OCI-LY1 (cell line): ENCODE measurements around the gene TBPL2.
"Not testable (repeated sequence)": the region's sequence is repeated elsewhere in the genome, so short reads cannot be mapped to it uniquely, and the experiment has no call there.

ENCODE experiments used
- H2AFZ ChIP-seq: fragments of 200-600 bp; sonication (generic), shearing (Covaris generic); 2 replicates; pipeline ENCODE4 v1.6.0; 2014; ENCODE audit warnings: antibody characterized with exemption, mild to moderate bottlenecking, low read length
- H3F3A ChIP-seq: fragments of 200-600 bp; sonication (generic), shearing (Covaris generic); 2 replicates; pipeline ENCODE4 v1.6.0; 2014; ENCODE audit warnings: mild to moderate bottlenecking, antibody characterized with exemption, low read length, moderate library complexity; ENCODE audit not compliant: insufficient read depth
- H3K27ac ChIP-seq: fragments of 200-600 bp; sonication (generic); 2 replicates; pipeline ENCODE4 v1.5.1; 2014; ENCODE audit warnings: low read length, mixed run types, mild to moderate bottlenecking, low read depth; ENCODE audit not compliant: poor library complexity, severe bottlenecking
- H3K27me3 ChIP-seq: fragments of 200-600 bp; sonication (generic); 2 replicates; pipeline ENCODE4 v1.6.0; 2014; ENCODE audit warnings: antibody characterized with exemption, mild to moderate bottlenecking, low read length, moderate library complexity; ENCODE audit not compliant: insufficient read depth
- H3K36me3 ChIP-seq: fragments of 200-600 bp; sonication (generic); 2 replicates; pipeline ENCODE4 v1.6.1; 2014; ENCODE audit warnings: mild to moderate bottlenecking, antibody characterized with exemption, low read length, moderate library complexity, mixed read lengths; ENCODE audit not compliant: insufficient read depth
- H3K4me1 ChIP-seq: fragments of 200-600 bp; sonication (generic); 2 replicates; pipeline ENCODE4 v1.5.1; 2014; ENCODE audit warnings: mild to moderate bottlenecking, low read length, moderate library complexity; ENCODE audit not compliant: insufficient read depth, severe bottlenecking
- H3K4me2 ChIP-seq: fragments of 200-600 bp; sonication (generic), shearing (Covaris generic); 2 replicates; pipeline ENCODE4 v1.6.1; 2014; ENCODE audit warnings: low read length
- H3K4me3 ChIP-seq: fragments of 200-600 bp; sonication (generic); 2 replicates; pipeline ENCODE4 v1.5.1; 2014; ENCODE audit warnings: low read length, low read depth, mild to moderate bottlenecking, mixed read lengths; ENCODE audit not compliant: poor library complexity, severe bottlenecking
- H3K79me2 ChIP-seq: fragments of 200-600 bp; shearing (Covaris generic); 2 replicates; pipeline ENCODE4 v1.6.1; 2016; ENCODE audit warnings: mixed run types, low read length, mixed read lengths; ENCODE audit not compliant: insufficient read depth
- H3K9ac ChIP-seq: fragments of 200-600 bp; sonication (generic), shearing (Covaris generic); 2 replicates; pipeline ENCODE4 v1.6.1; 2014; ENCODE audit warnings: mild to moderate bottlenecking, low read length, mixed read lengths
- H3K9me2 ChIP-seq: fragments of 200-600 bp; sonication (generic), shearing (Covaris generic); 2 replicates; pipeline ENCODE4 v1.6.1; 2014; ENCODE audit warnings: low read depth, mild to moderate bottlenecking, low read length, mixed read lengths
- H3K9me3 ChIP-seq: fragments of 200-600 bp; shearing (Covaris generic); 2 replicates; pipeline ENCODE4 v1.6.1; 2014; ENCODE audit warnings: low read length, mixed read lengths
- H4K20me1 ChIP-seq: fragments of 200-600 bp; sonication (generic), shearing (Covaris generic); 2 replicates; pipeline ENCODE4 v1.6.0; 2016; ENCODE audit warnings: mild to moderate bottlenecking, low read length; ENCODE audit not compliant: insufficient read depth
- EZH2 ChIP-seq: fragments of 200-600 bp; sonication (generic), shearing (Covaris generic); IDR thresholded peaks from 2 replicates; pipeline ENCODE4 v1.8.0; 2017; ENCODE audit warnings: borderline replicate concordance, mixed run types, mild to moderate bottlenecking, antibody characterized with exemption, low read length, moderate library complexity, mixed read lengths
- TF ChIP-seq, protein P1 (sequence below): fragments of 200-600 bp; sonication (generic), shearing (Covaris generic); IDR thresholded peaks from 2 replicates; pipeline ENCODE4 v1.5.1; 2017; ENCODE audit warnings: mild to moderate bottlenecking, antibody characterized with exemption, low read length, moderate library complexity, mixed read lengths

The TBPL2 gene

DNA sequence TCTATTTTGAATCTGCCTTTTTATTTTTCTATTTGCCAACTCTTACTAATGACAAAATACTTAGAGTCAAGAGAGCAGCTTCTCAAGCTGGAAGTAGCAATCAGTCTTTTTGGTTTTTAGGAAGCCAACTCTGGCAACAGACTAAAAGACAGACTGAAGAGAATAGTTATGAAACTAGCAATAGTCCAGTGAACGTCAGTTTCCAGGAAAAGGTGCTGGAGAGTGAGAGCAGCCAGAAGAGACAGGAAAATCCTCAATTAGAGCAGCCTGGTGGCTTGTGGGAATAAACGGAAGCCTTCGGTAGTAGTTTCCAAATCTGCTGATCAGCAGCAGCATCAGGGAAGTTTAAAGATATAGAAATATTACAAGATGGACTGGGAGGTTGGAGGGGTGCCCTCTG is 55.9 kb downstream of the TBPL2 start:
- Histone ChIP-seq H3K9me2 (no peaks in the 10 kb centered on the region), H3F3A (no peaks in the 10 kb centered on the region), H3K9ac (no peak overlapping the region), H3K4me2 (no peak overlapping the region), H4K20me1 (no peaks in the 10 kb centered on the region), H2AFZ (no peak overlapping the region), H3K79me2 (no peaks in the 10 kb centered on the region), H3K36me3 (peaks cover 24% of the 10 kb centered on the region; the same call in 1 of the 2 replicates), H3K4me3 (no peak overlapping the region), H3K4me1 (no peaks in the 10 kb centered on the region), H3K27me3 (no peaks in the 10 kb centered on the region), H3K27ac (no peak overlapping the region), H3K9me3 (no peaks in the 10 kb centered on the region)
- TF ChIP-seq, protein P1, sequence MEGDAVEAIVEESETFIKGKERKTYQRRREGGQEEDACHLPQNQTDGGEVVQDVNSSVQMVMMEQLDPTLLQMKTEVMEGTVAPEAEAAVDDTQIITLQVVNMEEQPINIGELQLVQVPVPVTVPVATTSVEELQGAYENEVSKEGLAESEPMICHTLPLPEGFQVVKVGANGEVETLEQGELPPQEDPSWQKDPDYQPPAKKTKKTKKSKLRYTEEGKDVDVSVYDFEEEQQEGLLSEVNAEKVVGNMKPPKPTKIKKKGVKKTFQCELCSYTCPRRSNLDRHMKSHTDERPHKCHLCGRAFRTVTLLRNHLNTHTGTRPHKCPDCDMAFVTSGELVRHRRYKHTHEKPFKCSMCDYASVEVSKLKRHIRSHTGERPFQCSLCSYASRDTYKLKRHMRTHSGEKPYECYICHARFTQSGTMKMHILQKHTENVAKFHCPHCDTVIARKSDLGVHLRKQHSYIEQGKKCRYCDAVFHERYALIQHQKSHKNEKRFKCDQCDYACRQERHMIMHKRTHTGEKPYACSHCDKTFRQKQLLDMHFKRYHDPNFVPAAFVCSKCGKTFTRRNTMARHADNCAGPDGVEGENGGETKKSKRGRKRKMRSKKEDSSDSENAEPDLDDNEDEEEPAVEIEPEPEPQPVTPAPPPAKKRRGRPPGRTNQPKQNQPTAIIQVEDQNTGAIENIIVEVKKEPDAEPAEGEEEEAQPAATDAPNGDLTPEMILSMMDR: no peak
- TF ChIP-seq EZH2: no peak

DNA sequence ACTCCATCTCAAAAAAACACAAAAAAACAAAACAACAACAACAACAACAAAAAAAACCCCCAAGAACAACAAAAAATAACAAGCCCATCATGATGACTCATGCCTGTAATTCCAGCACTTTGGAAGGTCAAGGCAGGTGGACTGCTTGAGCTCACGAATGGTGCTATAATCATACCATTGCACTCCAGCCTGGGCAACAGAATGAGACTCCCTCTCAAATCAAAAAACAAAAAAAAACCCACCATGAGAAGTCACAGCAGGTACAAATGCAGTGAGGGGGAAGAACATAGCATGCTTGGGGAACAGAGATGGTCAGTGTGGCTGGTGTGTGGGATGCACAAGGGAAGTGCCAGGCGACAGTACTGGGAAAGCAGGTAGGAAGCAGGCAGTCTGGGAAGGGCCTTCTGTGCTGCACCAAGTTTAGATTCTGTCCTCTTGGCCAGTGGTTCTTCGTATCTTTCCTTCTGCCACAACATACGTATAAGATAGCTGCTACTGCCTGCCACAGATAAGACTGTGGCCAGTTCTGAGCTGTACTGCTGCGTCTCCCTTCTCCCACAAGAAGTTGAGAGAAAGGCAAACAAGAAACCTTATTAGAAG is 56.8 kb downstream of the TBPL2 start:
- Histone ChIP-seq H3K79me2 (no peaks in the 10 kb centered on the region), H2AFZ (no peak overlapping the region), H3K9me3 (no peaks in the 10 kb centered on the region), H3K27ac (no peak overlapping the region), H3F3A (no peaks in the 10 kb centered on the region), H3K4me3 (no peak overlapping the region), H3K9ac (no peak overlapping the region), H4K20me1 (no peaks in the 10 kb centered on the region), H3K36me3 (peaks cover 22% of the 10 kb centered on the region; the same call in 1 of the 2 replicates), H3K27me3 (no peaks in the 10 kb centered on the region), H3K4me2 (no peak overlapping the region), H3K4me1 (no peaks in the 10 kb centered on the region), H3K9me2 (no peaks in the 10 kb centered on the region)
- TF ChIP-seq, protein P1: no peak
- no peak for TF ChIP-seq EZH2

DNA sequence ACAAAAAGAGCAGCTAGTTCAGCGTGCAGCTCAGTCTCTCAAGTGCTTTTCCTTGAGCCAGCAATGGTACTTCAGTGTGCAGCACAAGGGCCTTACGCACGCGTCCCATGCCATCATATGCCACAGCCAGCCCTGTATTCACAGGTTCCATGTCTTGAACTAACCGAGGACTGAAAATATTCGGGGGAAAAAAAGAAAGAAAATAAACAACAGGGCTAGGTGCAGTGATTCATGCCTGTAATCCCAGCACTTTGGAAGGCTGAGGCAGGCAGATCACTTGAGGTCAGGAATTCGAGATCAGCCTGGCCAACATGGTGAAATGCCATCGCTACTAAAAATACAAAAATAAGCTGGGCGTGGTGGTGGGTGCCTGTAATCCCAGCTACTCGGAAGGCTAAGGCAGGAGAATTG is 57.4 kb downstream of the TBPL2 start:
- H3K27me3 ChIP-seq, H3F3A ChIP-seq, H3K4me1 ChIP-seq, H3K9me2 ChIP-seq, H2AFZ ChIP-seq, H3K9me3 ChIP-seq, H3K4me3 ChIP-seq, H3K9ac ChIP-seq, H3K27ac ChIP-seq, H4K20me1 ChIP-seq, H3K4me2 ChIP-seq, H3K79me2 ChIP-seq: not testable (repeated sequence)
- peaks cover 22% of the 10 kb centered on the region; the same call in 1 of the 2 replicates for H3K36me3 ChIP-seq

DNA sequence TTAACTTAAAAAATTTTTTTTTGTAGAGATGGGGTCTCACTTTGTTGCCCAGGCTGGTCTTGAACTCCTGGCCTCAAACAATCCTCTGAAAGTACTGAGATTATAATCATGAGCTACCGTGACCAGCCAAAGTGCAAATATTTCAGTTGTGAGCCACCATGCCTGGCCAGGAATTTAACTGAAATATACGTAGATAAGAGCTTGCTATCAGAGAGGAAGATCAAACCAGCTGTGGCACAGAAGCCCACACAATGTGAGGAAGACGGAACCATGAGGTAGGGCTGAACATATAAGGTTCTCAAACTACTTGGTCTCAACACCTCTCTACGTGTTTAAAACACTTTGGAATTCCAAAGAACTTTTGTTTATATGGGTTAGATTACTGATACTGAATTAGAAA is 57.9 kb downstream of the TBPL2 start:
- Histone ChIP-seq H2AFZ (no peak overlapping the region), H4K20me1 (no peaks in the 10 kb centered on the region), H3F3A (no peaks in the 10 kb centered on the region), H3K4me2 (no peak overlapping the region), H3K4me3 (no peak overlapping the region), H3K9ac (no peak overlapping the region), H3K27me3 (no peaks in the 10 kb centered on the region), H3K4me1 (no peaks in the 10 kb centered on the region), H3K27ac (no peak overlapping the region), H3K9me2 (no peaks in the 10 kb centered on the region), H3K79me2 (no peaks in the 10 kb centered on the region), H3K36me3 (peaks cover 24% of the 10 kb centered on the region; the same call in 1 of the 2 replicates), H3K9me3 (no peaks in the 10 kb centered on the region)
- TF ChIP-seq, protein P1: no peak
- no peak for TF ChIP-seq EZH2
